ENCODE measurements around the gene ZFPM1.

GRCh38 chr16:88533381-88533917 lies 80.4 kb downstream of the ZFPM1 start:
- TF ChIP-seq CTCF (IDR thresholded peaks at IDR 0.05) (peak in 1 of 4 experiments; percentile 9), EP300 (IDR thresholded peaks at IDR 0.05) (no peak), POLR2A (IDR thresholded peaks at IDR 0.05) (no peak), POLR2AphosphoS5 (IDR thresholded peaks at IDR 0.05) (no peak)
